ENCODE results near the gene SSX2. TPM values are rescaled to one million over a fixed set of nuclear protein-coding genes. Genes with fewer than 3 reads are reported as not detected.
"Not testable (repeated sequence)": the region's sequence is repeated elsewhere in the genome, so short reads cannot be mapped to it uniquely, and the experiment has no call there.

The SSX2 gene, protein sequence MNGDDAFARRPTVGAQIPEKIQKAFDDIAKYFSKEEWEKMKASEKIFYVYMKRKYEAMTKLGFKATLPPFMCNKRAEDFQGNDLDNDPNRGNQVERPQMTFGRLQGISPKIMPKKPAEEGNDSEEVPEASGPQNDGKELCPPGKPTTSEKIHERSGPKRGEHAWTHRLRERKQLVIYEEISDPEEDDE
- total RNA-seq (2014; rRNA removed; shearing (Covaris generic)): not detected in 2 replicates
- polyA plus RNA-seq (2014; cell fraction: nucleus; rRNA removed): not detected in 2 replicates

DNA sequence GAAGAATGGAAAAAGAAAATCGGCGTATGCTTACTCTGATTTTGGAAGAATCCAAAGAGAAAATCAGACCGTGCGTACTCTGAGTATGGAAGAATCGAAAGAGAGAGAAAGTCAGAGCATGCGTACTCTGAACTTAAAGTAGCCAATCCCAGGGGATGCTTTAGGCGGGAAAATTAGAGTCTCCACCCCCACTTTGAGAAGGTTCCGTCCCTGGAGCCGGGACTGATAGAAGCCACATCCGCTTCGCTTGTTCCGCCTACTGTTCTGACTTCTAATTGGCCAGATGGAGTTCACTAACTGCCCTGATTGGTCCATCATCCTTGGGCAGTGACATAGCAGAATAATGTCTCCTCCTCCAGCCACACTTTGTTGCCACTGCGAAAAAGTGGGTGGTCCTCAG lies at the start of gene SSX2:
SSX2 (minus strand) TSS at position 101 of the 400 bp plus-strand sequence. CDS start 1,429 bp downstream, outside the sequence.
- not testable (repeated sequence) for DNase-seq (ENCODE audit: extremely low read depth, low read depth)

DNA sequence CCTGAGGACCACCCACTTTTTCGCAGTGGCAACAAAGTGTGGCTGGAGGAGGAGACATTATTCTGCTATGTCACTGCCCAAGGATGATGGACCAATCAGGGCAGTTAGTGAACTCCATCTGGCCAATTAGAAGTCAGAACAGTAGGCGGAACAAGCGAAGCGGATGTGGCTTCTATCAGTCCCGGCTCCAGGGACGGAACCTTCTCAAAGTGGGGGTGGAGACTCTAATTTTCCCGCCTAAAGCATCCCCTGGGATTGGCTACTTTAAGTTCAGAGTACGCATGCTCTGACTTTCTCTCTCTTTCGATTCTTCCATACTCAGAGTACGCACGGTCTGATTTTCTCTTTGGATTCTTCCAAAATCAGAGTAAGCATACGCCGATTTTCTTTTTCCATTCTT lies 44.0 kb upstream of the SSX2 start, which contains the start of gene SSX2B:
SSX2B (plus strand) TSS at position 301 of the 400 bp plus-strand sequence. CDS start 1,429 bp downstream, outside the sequence.
- DNase-seq (ENCODE audit: extremely low read depth, low read depth): not testable (repeated sequence)

DNA sequence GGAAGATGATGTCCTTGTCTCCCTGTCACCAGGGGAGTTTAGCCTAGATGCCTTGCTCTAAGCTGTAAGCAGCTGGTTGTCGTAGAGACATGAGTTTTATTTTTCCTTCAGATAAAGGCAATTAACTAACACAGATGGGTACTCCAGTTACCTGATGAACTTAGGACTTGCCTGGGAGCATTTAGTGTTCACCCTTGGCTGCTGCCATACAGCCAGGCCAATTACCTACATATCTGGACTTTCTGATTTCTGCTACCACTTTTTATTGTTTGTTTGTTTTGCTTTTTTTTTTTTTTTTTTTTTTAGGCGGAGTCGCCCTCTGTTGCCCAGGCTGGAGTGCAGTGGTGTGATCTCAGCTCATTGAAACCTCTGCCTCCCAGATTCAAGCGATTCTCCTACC lies 14.9 kb downstream of the SSX2 start:
- DNase-seq (ENCODE audit: extremely low read depth, low read depth): not testable (repeated sequence)

DNA sequence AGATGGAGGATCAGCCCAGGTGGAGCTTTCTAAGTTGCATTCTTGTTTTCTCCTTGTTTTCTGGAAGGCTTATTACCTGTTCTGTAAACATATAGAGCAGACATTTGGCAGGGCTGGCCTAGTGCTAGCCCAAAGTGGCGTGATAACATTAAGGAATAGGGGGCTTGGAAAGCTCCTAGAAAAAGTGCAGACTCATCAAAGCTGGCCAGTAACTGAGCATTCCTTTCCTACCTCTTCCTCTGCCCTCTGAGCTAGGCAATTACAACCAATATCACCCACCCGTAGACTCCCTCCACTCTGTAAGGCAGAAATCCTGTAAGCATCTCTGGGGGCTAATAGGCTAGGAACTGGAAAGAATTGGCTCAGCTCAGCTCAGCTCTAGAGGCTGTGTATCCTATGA lies 44.8 kb downstream of the SSX2 start:
- not testable (repeated sequence) for DNase-seq (ENCODE audit: extremely low read depth, low read depth)

DNA sequence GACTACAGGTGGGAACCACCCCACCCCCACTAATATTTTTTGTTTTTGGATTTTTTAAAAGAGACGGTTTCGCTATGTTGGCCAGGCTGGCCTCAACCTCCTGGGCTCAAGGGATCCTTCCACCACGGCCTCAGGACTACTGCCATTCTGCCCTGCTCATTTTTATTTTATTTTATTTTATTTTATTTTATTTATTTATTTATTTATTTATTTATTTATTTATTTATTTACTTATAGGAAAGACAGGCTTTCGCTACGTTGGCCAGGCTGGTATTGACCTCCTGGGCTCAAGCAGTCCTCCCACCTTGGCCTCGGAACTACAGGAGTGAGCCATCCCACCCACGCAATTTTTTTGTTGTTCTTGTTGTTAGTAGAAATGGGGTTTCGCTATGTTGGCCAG lies 51.5 kb downstream of the SSX2 start:
- DNase-seq (ENCODE audit: extremely low read depth, low read depth): not testable (repeated sequence)

DNA sequence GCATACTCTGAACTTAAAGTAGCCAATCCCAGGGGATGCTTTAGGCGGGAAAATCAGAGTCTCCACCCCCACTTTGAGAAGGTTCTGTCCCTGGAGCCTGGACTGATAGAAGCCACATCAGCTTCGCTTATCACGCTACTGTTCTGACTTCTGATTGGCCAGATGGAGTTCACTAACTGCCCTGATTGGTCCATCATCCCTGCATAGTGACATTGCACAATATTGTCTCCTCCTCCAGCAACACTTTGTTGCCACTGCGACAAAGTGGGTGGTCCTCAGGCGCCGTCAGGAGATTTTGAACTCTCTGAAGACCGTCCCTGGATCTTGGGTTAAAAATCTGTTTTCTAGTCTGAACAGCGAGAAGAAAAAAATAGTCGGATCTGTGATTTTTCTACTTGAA lies 52.2 kb downstream of the SSX2 start, which contains the start of gene SSX7:
SSX7 (minus strand) TSS at position 101 of the 400 bp plus-strand sequence. CDS start 1,428 bp downstream, outside the sequence.
- DNase-seq (ENCODE audit: extremely low read depth, low read depth): not testable (repeated sequence)

DNA sequence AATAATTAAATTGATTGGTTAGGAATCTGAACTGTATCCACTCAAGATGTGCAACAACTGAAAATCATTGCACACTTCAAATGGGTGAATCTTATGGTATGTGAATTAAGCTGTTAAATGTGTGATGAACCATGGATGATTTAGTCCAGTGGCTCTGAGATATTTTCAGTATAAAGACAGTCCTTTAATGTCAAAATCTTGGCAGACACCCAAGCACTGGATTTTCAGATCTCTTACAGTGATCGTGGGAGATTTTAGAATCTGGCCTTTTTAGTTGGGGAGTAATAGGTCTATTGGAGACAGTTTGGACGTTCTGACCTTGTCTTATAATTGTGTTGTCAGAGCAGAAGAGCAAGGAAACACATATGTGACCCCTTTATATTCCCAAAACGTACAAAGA lies 56.3 kb downstream of the SSX2 start:
- DNase-seq (ENCODE audit: extremely low read depth, low read depth): not testable (repeated sequence)

DNA sequence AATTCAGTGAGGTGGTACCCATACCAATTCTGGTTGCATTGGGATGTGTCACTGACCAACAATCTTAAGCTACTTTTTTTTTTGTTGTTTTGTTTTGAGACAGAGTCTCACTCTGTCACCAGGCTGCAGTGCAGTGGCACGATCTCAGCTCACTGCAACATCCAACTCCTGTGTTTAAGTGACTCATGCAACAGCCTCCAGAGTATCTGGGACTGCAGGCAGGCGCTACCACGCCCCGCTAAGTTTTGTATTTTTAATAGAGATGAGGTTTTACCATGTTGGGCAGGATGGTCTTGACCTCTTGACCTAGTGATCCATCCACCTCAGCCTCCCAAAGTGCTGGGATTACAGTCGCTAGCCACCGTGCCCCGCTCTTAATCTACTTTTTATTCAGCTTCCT lies 58.0 kb downstream of the SSX2 start:
- not testable (repeated sequence) for DNase-seq (ENCODE audit: extremely low read depth, low read depth)

Small RNA genes lying within 50 kb of the gene (small RNA-seq; reads per million reads assigned to genes)
- gene AC244505.3 (0 reads per million in 2 experiments), gene AC244505.5 (0 reads per million in 2 experiments), gene AL450023.3 (0 reads per million in 2 experiments), gene RNA5SP504 (0 reads per million in 2 experiments)

Other genes starting within 250 kb of the SSX2 start
- gene XAGE1A, start 211.4 kb downstream of the SSX2 start, total RNA-seq (2014; rRNA removed; shearing (Covaris generic)): 0.25 TPM in 1 of 2 replicates, not detected in the other
- 0.25 TPM in 1 of 2 replicates, not detected in the other for gene XAGE1B, start 190.1 kb downstream of the SSX2 start, total RNA-seq (2014; rRNA removed; shearing (Covaris generic))
- gene SSX7, start 52.3 kb downstream of the SSX2 start, total RNA-seq (2014; rRNA removed; shearing (Covaris generic)): not detected in 2 replicates
- not detected in 2 replicates for gene SSX2B, start 44.1 kb upstream of the SSX2 start, total RNA-seq (2014; rRNA removed; shearing (Covaris generic))
- 0.12 and 0.55 TPM in 2 replicates for gene SPANXN5, start 90.2 kb upstream of the SSX2 start, total RNA-seq (2014; rRNA removed; shearing (Covaris generic))
- not detected in 2 replicates for gene XAGE5, start 104.1 kb upstream of the SSX2 start, total RNA-seq (2014; rRNA removed; shearing (Covaris generic))
- not detected in 2 replicates for gene XAGE3, start 160.9 kb upstream of the SSX2 start, total RNA-seq (2014; rRNA removed; shearing (Covaris generic))
- 40.3 and 43.0 TPM in 2 replicates for gene FAM156B, start 190.2 kb upstream of the SSX2 start, total RNA-seq (2014; rRNA removed; shearing (Covaris generic))

Data from NCI-H460 (cell line).